ENCODE results near the gene RPN2. TPM values are rescaled to one million over a fixed set of nuclear protein-coding genes. Genes with fewer than 3 reads are reported as not detected.
A peak's percentile ranks its signal among the peaks of the same experiment; 100 is the strongest.

Gene RPN2
- total RNA-seq, 1 experiment from 2014 or later = 234 TPM

DNA sequence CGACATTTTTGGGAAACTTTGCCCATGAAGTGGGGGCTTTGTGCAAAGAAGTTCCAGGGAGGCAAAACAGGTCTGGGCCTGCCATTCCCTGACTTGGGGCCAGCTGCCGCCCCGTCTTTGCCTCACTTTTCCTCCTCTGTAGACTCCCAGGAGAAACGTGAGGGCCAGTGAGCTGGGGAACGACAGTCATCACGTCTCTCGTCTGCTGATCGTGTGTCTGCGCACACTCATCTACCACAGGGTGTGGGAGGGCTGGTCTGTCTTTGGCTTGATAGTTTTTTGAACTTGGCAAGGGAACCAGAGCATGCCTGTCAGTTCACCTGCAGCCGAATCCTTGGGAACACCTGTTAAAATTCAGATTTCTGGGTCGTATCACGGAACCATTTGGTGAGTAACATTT is 74.0 kb downstream of the RPN2 start:
- Mint-ChIP-seq H3K9me3 (peaks cover 6 to 11% of the 10 kb centered on the region in 2 experiments), H3K27ac (peak overlapping the region in 1 of 3 experiments; percentile 73; a peak in 2 of 7 replicates), H3K36me3 (ENCODE audit: insufficient read depth in 1 of 3, low read depth in 3 of 3) (peaks cover 4 to 14% (median 12%) of the 10 kb centered on the region in 3 experiments), H3K4me1 (peaks cover 29 to 42% of the 10 kb centered on the region in 2 experiments), H3K27me3 (ENCODE audit: low read depth) (peaks cover 1% of the 10 kb centered on the region), H3K4me3 (no peak overlapping the region)
- no peak overlapping the region for H2AK5ac ChIP-seq (ENCODE audit: insufficient read length, low read length)
- WGBS (ENCODE audit: extremely low coverage, insufficient read length, low lambda C conversion rate) = no CpG with 5 or more reads among the region's 12 CpGs
- H3K9me3 ChIP-seq (ENCODE audit: control insufficient read depth, low read depth, low read length) = no peaks in the 10 kb centered on the region
- no peak overlapping the region for H3K56ac ChIP-seq (ENCODE audit: insufficient read length, low read depth, low read length)
- no peak overlapping the region for H2BK15ac ChIP-seq (ENCODE audit: low read depth, low read length)
- no peak overlapping the region; the same call in 1 of the 2 replicates for H3K14ac ChIP-seq (ENCODE audit: insufficient read depth, low read length)
- H3K79me1 ChIP-seq (ENCODE audit: insufficient read depth, low read depth, low read length, poor library complexity, severe bottlenecking) = no peaks in the 10 kb centered on the region
- H3K4ac ChIP-seq (ENCODE audit: low read depth, low read length) = no peak overlapping the region
- H2AFZ ChIP-seq (ENCODE audit: low read length) = no peak overlapping the region
- no peak overlapping the region for H2BK20ac ChIP-seq (ENCODE audit: low read depth, low read length, poor library complexity, severe bottlenecking)
- H3K18ac ChIP-seq (ENCODE audit: insufficient read length, low read depth, low read length) = no peak overlapping the region
- no peak overlapping the region for H4K5ac ChIP-seq (ENCODE audit: insufficient read length, low read depth, low read length)
- H2BK12ac ChIP-seq (ENCODE audit: insufficient read length, low read depth, low read length) = no peak overlapping the region
- TF ChIP-seq, protein P1, sequence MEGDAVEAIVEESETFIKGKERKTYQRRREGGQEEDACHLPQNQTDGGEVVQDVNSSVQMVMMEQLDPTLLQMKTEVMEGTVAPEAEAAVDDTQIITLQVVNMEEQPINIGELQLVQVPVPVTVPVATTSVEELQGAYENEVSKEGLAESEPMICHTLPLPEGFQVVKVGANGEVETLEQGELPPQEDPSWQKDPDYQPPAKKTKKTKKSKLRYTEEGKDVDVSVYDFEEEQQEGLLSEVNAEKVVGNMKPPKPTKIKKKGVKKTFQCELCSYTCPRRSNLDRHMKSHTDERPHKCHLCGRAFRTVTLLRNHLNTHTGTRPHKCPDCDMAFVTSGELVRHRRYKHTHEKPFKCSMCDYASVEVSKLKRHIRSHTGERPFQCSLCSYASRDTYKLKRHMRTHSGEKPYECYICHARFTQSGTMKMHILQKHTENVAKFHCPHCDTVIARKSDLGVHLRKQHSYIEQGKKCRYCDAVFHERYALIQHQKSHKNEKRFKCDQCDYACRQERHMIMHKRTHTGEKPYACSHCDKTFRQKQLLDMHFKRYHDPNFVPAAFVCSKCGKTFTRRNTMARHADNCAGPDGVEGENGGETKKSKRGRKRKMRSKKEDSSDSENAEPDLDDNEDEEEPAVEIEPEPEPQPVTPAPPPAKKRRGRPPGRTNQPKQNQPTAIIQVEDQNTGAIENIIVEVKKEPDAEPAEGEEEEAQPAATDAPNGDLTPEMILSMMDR (conservative IDR thresholded peaks at IDR 0.05) = no peak
- H2BK5ac ChIP-seq (ENCODE audit: insufficient read length, low read length) = no peak overlapping the region
- DNase-seq = no peak
- H3K27ac ChIP-seq (ENCODE audit: insufficient read length, low read depth, low read length) = no peak overlapping the region
- H4K8ac ChIP-seq (replicated peaks; ENCODE audit: insufficient read length, low read depth, low read length) = no peak overlapping the region
- no peaks in the 10 kb centered on the region for H3K23me2 ChIP-seq (ENCODE audit: insufficient read length, low read depth, low read length, poor library complexity, severe bottlenecking)
- H3K23ac ChIP-seq (ENCODE audit: insufficient read length, low read depth, low read length) = no peak overlapping the region
- no peak overlapping the region for H3T11ph ChIP-seq (ENCODE audit: low read length)
- H3K27me3 ChIP-seq (ENCODE audit: insufficient read depth, low read length) = no peaks in the 10 kb centered on the region
- H2BK120ac ChIP-seq (ENCODE audit: low read depth, low read length, poor library complexity, severe bottlenecking) = no peak overlapping the region
- H3K9ac ChIP-seq (ENCODE audit: extremely low read depth, insufficient read length, low read length) = no peak overlapping the region
- H3K4me1 ChIP-seq (ENCODE audit: insufficient read depth, low read length) = peaks cover 3% of the 10 kb centered on the region; the same call in 1 of the 2 replicates
- H4K20me1 ChIP-seq (ENCODE audit: control insufficient read depth, insufficient read depth, insufficient read length) = no peaks in the 10 kb centered on the region
- no peak overlapping the region for H3K4me2 ChIP-seq (ENCODE audit: insufficient read depth, insufficient read length, low read length)
- H3K79me2 ChIP-seq (ENCODE audit: insufficient read depth, low read length) = no peaks in the 10 kb centered on the region
- H4K91ac ChIP-seq (ENCODE audit: insufficient read length, low read depth, low read length) = no peak overlapping the region
